GM10266 (cell line): ENCODE results near the gene KLHL8.

ENCODE experiments used
- DNase-seq: peaks from one replicate; pipeline ENCODE4 v3.0.0; 2012; ENCODE audit errors: extremely low spot score
- TF ChIP-seq, protein P1 (sequence below): IDR thresholded peaks from 2 replicates; pipeline ENCODE4 v1.5.1; 2012; ENCODE audit warnings: mild to moderate bottlenecking, low read depth; ENCODE audit not compliant: control insufficient read depth, insufficient read depth; ENCODE audit errors: missing control alignments

KLHL8 gene

DNA sequence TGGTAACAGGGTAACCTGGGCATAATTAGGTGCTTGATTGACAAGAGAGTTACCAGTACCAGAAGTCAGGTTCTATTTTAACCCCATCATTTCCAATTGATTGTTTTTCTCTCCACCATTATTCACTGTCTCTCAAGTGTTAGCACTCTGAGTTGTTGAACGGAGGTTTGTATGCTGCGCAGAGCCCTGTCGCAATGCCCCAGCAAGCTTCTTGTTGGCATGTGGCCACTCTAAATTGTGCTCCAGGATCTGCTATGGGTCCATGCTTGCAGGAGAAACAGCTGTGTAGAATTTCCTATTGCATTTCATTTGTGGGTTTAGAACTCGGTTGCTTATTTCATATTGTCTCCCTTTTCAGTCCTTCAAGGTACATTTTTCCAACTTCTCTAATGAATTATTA lies 98.2 kb downstream of the KLHL8 start:
- no peak for DNase-seq
- TF ChIP-seq, protein P1, sequence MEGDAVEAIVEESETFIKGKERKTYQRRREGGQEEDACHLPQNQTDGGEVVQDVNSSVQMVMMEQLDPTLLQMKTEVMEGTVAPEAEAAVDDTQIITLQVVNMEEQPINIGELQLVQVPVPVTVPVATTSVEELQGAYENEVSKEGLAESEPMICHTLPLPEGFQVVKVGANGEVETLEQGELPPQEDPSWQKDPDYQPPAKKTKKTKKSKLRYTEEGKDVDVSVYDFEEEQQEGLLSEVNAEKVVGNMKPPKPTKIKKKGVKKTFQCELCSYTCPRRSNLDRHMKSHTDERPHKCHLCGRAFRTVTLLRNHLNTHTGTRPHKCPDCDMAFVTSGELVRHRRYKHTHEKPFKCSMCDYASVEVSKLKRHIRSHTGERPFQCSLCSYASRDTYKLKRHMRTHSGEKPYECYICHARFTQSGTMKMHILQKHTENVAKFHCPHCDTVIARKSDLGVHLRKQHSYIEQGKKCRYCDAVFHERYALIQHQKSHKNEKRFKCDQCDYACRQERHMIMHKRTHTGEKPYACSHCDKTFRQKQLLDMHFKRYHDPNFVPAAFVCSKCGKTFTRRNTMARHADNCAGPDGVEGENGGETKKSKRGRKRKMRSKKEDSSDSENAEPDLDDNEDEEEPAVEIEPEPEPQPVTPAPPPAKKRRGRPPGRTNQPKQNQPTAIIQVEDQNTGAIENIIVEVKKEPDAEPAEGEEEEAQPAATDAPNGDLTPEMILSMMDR: no peak

DNA sequence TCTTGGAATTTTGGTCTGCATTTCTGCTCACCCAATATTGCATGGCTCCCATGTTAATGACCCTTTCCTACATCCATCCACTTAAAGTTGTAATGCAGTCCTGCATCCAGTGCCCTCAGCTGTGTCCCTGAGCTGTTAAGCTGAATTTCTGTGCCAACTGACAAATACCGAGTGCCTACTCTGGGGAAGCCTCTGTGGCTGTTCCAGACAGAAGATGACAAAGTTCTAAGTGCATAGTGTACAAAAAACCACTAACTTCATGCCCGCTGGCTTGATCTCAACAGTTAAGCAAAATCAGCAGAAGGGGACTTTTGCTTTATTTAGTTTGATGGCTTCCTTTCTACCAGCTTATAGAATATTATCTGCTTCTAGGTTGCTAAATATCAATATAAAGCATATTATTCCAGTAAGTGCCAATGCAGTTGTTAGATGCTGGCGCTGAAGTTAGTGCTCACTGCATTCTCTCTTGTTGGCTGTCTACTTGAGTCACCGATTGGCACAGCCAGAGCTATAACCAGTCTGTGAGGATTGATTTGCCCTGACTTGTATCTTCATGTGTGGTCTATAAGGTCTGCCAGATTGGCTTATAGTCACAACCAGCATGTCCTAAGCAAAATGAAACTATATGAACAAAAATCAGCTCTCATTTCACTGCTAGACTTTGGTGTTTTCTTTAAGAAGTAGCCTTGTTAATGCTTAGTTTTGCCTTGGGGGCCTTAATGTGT lies 98.9 kb downstream of the KLHL8 start:
- TF ChIP-seq, protein P1: no peak
- DNase-seq: no peak

DNA sequence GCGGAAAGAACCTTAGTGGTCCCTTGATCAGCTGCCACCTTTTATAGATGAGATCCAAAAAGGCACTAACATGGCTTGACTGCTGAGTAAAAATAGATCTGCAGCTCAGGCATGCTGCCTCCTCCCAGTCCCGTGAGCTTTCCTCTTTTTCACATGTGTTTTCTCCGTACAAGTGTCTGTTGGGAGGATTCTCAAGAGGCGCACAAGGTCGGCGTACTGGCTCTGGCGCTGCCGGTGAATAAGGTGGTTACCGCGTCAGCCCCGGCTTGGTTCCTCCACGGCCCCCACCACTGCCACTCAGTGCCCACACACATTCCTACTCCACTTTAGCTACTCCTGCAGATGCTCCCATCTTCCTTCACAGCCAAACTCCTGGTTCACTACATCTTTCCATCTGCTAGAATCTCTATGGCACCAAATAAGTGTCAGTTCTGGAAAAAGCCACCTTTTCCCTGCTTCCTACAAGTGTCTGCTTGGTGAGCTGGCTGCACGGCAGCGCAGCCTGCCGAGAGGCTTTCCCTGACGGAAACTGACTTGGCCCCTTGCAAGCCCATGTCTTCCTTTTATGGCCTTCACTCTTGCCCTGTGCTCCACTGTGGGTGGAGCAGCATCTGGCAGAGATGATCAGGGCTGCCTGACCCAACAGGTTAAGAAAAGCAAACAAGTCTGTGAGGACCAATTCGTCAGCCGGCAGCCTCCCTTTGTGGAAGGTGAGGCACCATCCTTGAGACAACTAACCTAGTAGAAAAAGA lies 99.8 kb downstream of the KLHL8 start:
- TF ChIP-seq, protein P1: no peak
- no peak for DNase-seq

DNA sequence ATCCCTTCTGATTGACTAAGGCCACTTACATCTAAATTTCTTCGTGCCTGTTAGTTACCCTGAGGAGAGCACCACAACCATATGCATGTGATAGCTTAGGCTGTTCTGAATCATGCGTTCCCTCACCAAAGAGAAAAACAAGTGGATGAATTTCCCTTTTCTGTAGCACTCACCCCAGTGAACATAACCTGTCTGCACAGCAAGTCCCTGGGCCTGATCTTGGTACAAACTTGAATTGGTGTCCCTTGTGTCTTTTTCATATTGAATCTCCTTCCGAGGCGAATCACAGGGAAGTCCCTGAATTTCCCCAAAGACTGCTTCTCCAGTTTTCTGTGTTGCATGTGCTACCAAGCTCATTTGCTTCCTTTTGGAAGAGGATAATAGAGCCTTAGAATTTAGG lies 100.4 kb downstream of the KLHL8 start:
- no peak for DNase-seq
- TF ChIP-seq, protein P1: no peak

DNA sequence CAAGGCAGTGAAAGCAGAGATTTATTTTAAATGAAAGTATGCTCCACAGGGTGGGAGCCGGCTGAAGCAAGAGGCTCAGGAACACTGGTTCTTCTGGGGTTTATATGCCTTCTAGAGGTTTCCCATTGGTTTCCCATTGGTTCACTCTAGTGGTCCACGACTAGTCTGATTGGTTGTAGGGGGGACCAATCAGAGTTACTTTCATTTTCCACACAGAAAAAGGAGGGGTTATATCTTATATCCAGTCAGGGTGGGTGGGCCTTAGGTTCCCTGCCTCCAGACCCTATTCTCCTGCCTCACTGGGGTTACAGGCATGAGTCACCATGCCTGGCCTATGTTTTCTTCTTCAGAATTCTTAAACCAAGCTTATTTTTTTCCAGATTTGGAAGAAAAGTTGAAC lies 101.6 kb downstream of the KLHL8 start:
- TF ChIP-seq, protein P1: no peak
- no peak for DNase-seq

DNA sequence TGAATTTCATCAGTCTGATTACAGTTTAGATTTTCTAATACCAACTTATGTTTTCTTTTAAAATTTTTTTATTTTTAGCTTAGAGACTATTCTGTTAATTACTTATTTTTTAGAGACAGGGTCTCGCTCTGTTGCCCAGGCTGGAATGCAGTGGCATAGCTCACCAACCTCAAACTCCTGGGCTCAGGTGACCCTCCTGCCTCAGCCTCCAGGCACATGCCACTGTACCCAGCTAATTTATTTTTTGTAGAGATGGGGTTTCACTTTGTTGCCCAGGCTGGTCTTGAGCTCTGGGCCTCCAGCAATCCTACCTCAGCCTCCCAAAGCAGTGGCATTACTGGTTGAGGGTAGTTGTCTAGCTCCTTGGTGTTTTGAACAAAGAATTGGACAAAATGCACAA lies 102.0 kb downstream of the KLHL8 start:
- TF ChIP-seq, protein P1: no peak
- no peak for DNase-seq

DNA sequence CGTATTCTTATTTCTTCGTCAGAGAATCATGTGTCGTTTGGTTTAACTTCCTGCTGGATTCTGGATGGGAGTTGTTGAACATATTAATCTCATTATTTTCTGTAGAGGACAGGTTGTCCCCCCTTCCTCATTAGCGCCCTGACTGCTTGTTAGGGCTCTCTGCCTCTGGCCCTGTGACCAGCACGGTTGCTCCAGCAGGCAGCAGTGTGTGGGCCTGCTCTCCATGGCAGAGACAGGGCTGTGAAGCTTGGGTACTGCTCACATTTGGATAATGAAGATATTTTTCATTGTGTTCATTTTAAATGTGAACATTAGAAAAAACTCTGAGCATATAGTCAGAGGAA lies 102.7 kb downstream of the KLHL8 start:
- TF ChIP-seq, protein P1: no peak
- DNase-seq: no peak
